GM21526 (cell line): ENCODE data around the gene SERPINA5.
"Not testable (repeated sequence)": the region's sequence is repeated elsewhere in the genome, so short reads cannot be mapped to it uniquely, and the experiment has no call there.

Experiments used
- ATAC-seq: cut with Tn5 transposase; IDR thresholded peaks from one replicate; pipeline ENCODE4 v1.9.1; 2021; ENCODE audit warnings: moderate library complexity; ENCODE audit not compliant: unreplicated experiment, low FRiP score

The SERPINA5 gene

DNA sequence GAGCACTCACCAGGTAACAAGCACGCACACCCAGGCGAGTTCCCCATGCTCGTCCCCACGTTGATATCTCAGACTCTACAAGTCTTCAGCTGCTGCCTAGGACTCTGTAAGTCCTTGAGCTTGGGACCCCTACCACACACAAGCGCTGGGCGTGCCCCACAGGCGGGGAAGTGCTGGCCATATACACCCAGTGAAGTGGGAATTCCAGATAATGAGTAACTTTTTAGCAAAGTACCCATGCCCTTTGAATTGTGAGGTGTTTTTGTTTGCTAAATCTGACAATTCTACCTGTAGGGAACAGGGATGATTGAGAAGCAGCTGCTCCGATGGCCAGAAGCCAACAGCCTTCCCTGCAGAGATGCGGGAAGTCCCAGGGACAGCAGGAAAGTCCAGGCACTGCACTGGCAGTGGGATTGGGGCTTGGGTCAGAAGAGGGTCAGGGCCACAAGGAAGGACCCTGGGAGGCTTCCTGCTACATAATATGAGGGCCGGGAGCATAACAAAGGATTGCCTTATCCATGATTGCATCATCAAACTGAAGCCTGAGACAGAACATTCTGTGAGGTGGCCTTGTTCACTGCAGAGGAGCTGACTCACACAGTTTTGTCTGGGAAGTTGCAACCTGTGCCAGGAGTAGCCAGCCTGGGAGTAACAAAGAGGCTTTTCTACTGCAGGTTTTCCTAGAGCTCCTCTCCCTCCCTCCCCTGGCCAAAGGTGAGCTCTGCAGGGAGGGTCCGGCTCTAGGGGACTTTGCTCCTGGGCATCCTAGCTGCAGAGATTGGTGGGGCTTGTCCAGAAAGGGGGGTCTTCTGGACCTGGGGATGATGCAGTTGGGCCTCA, 17.8 kb downstream of the SERPINA5 start:
- no peak for ATAC-seq

- no peak for ATAC-seq
Observed at GRCh38 chr14:94599656-94600004, 18.4 kb downstream of the SERPINA5 start.

GRCh38 chr14:94600148-94600545, 18.9 kb downstream of the SERPINA5 start:
- ATAC-seq: no peak

DNA sequence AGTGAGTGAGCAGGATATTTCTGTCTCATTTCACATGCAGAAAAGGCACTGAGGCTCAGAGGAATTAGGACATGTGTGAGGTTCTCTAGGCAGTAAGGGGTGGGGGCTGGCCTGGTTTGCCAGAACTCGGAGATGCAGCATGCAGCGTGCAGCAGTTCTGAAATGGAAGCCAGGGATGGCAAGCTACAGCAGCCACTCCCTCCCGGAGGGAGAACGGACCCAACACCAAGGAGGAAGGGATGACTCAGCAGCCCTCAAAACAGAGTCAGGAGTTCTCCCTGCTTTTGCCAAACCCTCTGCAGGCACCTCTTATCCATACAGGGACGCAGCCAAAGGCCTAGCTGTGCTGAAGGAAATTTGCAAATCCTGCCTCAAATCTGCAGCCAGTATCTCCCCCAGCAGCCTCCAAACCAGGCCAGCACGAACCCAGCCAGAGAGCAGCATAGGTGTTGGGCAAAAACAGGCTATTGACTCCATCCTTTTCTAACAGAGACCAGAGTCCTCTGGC, 20.7 kb downstream of the SERPINA5 start:
- no peak for ATAC-seq

GRCh38 chr14:94602722-94603121, 21.5 kb downstream of the SERPINA5 start:
- ATAC-seq: no peak

DNA sequence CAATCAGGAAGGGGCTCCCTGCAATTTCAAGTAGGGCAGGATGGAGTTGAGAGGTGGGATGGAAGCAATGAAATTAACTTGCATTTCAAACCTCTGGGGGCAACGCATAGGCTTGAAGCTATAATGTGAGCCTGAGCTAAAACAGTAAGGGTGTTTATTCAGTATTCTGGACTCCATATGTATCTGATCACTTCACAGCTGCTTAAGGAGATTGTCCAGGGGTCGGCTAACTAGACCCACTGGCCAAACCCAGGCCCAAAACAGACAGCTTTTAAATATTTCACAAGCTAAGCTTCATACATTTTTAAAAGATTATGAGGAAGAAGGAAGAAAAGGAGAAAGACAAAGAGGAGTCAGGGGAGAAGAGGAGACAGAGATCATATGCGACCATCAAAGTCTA, 24.1 kb downstream of the SERPINA5 start:
- ATAC-seq: no peak

DNA sequence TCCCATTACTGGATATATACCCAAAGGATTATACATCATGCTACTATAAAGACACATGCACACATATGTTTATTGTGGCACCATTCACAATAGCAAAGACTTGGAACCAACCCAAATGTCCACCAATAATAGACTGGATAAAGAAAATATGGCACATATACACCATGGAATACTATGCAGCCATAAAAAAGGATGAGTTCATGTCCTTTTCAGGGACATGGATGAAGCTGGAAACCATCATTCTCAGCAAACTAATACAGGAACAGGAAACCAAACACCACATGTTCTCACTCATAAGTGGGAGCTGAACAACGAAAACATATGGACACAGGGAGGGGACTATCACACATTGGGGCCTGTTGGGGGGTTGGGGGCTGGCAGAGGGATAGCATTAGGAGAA, 27.7 kb downstream of the SERPINA5 start:
- ATAC-seq: not testable (repeated sequence)

- no peak for ATAC-seq
Observed at GRCh38 chr14:94611179-94611578, 30.0 kb downstream of the SERPINA5 start.

- no peak for ATAC-seq
Observed at GRCh38 chr14:94612174-94612573, 30.9 kb downstream of the SERPINA5 start, which contains the start of gene SERPINA3. Gene SERPINA3 (plus strand): TSS chr14:94612391. CDS start chr14:94614442, 2,051 bp downstream.

DNA sequence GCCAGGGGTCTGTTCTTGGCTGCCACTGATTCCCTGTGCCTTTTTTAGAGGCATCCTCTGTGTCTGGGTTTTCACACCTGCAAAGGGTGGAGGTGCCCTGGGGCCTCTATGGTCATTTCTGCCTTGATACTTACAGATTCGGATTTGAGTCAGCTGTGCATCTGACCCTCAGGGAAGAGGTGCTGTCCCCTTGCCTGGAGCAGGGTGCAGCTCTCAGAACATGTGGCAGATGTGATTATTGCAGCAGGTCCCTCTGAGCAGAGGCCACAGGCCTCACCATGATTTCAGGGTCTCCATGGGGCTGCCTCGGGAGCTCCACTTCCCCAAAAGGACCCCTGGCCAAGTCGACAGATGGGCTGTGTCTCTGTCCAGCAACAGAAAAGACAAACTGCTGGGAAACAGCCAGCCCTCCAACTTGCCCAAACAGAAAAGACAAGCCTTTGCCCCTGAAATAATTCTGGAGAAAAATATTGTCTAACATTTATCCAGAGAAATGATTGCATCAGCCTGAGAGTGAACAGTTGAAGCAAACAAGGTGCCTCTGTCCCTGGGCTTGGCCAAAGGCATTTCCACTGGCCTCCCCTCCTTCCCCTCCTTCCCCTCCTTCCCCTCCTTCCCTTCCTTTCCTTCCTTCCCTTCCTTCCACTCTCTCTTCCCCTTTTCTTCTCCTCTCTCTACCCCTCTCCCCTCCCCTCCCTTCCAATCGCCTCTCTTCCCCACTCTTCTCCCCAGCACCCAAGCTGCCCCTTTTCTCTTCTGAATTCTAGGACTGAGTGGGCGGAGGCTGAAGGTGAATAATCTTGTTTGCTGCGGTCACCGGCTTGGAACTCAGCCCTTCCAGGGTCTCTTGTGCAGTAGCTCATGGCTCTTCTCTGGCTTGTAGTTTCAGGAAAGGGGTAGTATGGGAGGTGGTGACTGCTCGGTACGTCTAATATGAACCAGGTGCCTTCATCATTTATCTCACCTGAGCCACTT, 31.6 kb downstream of the SERPINA5 start:
- no peak for ATAC-seq

- ATAC-seq: no peak
Observed at GRCh38 chr14:94613720-94614644, 32.8 kb downstream of the SERPINA5 start.

DNA sequence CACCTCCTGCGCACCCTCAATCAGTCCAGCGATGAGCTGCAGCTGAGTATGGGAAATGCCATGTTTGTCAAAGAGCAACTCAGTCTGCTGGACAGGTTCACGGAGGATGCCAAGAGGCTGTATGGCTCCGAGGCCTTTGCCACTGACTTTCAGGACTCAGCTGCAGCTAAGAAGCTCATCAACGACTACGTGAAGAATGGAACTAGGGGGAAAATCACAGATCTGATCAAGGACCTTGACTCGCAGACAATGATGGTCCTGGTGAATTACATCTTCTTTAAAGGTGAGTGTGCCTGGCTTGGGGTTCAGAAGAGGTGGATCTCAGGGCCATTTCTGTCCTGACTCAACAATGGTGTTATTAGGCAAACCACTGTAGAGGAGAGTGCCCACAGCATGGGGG, 33.6 kb downstream of the SERPINA5 start:
- ATAC-seq: no peak

GRCh38 chr14:94615254-94615653, 34.0 kb downstream of the SERPINA5 start:
- ATAC-seq: no peak

DNA sequence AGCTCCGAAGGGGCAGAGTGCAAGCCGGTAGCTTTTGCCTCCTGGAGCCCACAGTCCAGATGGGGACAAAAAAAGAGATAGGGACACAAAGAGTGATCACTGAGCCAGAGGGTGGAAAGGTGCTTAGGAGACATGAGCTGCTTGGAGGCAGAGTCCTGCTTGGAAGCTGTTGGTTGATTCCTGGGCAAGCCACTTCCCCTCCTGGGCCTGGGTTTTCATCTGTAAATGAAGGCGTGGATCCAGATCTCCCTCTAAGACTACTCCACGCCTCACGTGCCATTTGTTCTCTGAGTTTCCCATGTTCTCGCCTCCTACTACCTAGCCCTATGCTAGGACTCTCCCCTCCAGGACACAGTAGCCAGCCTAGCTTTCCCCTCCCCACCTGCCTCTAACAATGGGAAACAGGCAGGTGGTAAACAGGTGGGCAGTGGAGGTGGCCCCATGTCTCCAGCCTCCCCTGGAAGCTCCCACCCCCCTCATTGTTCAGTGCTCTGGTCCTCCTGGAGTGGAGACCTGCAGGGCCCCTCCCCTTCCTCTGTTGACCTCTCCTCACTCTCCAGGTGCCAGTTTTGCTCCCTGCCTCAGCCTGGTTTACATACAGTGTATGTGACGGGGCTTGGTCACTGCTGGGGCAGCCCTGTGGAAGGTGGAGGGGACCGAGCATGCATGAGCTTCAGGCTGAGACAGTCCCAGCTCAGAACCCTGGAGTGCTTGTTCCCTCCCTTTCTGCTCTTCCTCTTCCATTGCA, 34.8 kb downstream of the SERPINA5 start:
- no peak for ATAC-seq

DNA sequence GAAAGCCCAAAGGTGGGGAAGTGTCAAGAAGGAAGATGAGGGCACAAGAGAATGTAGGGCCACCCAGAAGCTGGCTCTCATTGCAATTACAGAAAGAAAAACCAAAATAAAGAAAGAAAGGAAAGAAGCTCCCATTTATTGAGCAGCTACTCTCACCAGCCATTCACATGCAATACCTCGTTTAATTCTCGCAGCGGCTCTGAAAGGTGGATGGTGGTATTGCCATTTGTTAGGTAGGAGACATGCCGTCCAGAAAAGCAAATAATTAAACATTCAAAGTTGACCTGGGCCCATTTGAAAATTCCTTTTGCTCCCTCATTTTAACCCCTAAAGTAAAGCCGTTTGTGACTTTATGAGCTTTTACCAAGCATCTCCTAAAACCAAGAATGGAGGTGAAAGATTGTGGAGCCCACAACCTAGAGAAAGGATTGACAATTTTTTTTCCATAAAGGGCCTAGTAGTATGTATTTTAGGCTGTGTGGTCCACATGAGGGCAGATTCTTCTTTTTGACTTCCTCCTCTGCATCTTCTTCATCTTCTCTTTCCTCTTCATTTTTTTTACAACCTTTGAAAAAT, 36.2 kb downstream of the SERPINA5 start:
- ATAC-seq: no peak

DNA sequence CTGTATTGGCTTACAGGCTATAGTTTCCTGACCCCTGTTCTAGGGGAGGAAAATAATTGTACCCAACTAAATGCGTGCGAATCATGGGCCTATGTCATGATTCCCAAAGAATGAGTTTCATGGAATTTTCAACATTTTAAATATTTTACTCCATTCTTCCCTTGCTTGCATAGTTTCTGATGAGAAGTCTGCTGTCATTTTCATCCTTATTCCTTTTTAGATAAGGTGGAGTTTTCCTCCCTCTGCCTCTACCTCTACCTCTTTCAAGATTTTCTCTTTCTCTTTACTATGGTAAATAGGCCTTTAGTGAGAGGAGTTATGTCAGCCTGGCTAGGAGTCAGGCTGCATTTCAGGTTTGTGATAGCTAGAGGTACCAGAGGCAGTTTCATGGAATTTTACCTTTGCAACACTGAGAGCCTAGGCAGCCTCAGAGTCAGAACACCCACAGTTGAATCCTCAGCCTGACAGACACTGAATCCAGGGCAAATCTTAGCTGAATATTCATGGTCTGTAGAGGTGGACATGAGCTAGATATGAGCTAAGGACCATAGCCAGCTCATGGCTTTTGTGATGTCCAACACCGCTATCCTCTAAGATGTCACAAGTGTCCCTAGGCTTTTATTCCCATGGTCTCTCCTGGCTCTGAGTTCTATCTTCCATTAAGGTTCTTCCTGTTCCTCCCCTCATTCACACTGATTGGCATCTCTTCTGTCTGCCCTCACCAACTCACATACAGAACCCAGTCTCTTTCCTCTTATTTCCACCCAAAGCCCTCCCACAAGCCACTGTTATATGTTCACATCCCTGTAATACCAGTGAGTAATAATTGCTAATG, 37.0 kb downstream of the SERPINA5 start:
- ATAC-seq: no peak

DNA sequence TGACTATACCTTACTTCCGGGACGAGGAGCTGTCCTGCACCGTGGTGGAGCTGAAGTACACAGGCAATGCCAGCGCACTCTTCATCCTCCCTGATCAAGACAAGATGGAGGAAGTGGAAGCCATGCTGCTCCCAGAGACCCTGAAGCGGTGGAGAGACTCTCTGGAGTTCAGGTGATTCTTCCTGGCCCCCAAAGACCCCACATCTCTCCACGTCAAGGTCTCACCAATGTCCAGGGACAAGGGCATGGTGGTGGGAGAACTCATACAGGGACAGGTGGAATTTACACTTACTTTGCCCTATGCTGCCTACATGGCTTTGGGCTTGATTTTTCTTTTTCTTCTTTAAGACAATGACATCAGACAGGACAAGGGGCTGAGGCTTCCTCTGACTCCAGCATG, 38.1 kb downstream of the SERPINA5 start:
- ATAC-seq: no peak

GRCh38 chr14:94620597-94620996, 39.4 kb downstream of the SERPINA5 start:
- ATAC-seq: no peak
